Colonic mucosa (tissue), 4 donors: Measurements from ENCODE around the gene RGS17. TPM values are rescaled to one million over a fixed set of nuclear protein-coding genes. Genes with fewer than 3 reads are reported as not detected.

Experiments
- DNase-seq: peaks from one replicate; pipeline ENCODE4 v3.0.0-alpha.2; 2020
- H3K27ac ChIP-seq: fragments of 200-600 bp; one replicate; pipeline ENCODE4 v1.8.0; 2021
- H3K27me3 ChIP-seq: fragments of 200-600 bp; one replicate; pipeline ENCODE4 v1.8.0; 2021
- H3K36me3 ChIP-seq: fragments of 200-600 bp; one replicate; pipeline ENCODE4 v1.8.0; 2021
- H3K4me1 ChIP-seq: fragments of 200-600 bp; one replicate; pipeline ENCODE4 v1.8.0; 2021; ENCODE audit warnings: mild to moderate bottlenecking
- H3K4me3 ChIP-seq: fragments of 200-600 bp; one replicate; pipeline ENCODE4 v1.8.0; 2021
- H3K9ac ChIP-seq, 2 donors: one replicate each; pipeline ENCODE4 v1.7.0; 2013; ENCODE audit warnings: control low read depth in 2 of 2, low read depth in 2 of 2, low read length in 2 of 2
- H3K9me3 ChIP-seq: fragments of 200-600 bp; one replicate; pipeline ENCODE4 v1.8.0; 2021
- intact Hi-C: fragments of 100-400 bp; cut with DNase I; formaldehyde crosslinking; loops from one replicate; pipeline ENCODE4 v1.14.1; 2022
- total RNA-seq, 2 donors: library from RNA; stranded (reverse); fragmentation: NEBNext Ultra II Directional in 1 of 2; extraction: Animal tissue kit (Norgen Biotek cat#: 25700) in 1 of 2; gene quantifications; one replicate each; pipeline ENCODE4 v1.2.1, GENCODE V29; 2021
- TF ChIP-seq, protein P1 (sequence below): fragments of 200-600 bp; IDR thresholded peaks from one replicate; pipeline ENCODE4 v1.8.0; 2022; ENCODE audit warnings: antibody characterized with exemption, mild to moderate bottlenecking
- donor health status: healthy.
- donor health status: DM: no; HTN: no; CAD: no.
- donor health status: DM: no; HTN: no; CAD: no.

RGS17 gene
- total RNA-seq, 2 donors from 2014 or later: 0.25 to 0.53 TPM

GRCh38 chr6:153088796-153089195 lies 42.3 kb downstream of the RGS17 start:
- H3K9ac ChIP-seq: no peak overlapping the region
- H3K4me3 ChIP-seq: no peak overlapping the region
- H3K36me3 ChIP-seq: no peaks in the 10 kb centered on the region
- DNase-seq: no peak
- H3K27ac ChIP-seq: no peak overlapping the region
- no peaks in the 10 kb centered on the region for H3K4me1 ChIP-seq
- no peaks in the 10 kb centered on the region for H3K9me3 ChIP-seq
- TF ChIP-seq, protein P1, sequence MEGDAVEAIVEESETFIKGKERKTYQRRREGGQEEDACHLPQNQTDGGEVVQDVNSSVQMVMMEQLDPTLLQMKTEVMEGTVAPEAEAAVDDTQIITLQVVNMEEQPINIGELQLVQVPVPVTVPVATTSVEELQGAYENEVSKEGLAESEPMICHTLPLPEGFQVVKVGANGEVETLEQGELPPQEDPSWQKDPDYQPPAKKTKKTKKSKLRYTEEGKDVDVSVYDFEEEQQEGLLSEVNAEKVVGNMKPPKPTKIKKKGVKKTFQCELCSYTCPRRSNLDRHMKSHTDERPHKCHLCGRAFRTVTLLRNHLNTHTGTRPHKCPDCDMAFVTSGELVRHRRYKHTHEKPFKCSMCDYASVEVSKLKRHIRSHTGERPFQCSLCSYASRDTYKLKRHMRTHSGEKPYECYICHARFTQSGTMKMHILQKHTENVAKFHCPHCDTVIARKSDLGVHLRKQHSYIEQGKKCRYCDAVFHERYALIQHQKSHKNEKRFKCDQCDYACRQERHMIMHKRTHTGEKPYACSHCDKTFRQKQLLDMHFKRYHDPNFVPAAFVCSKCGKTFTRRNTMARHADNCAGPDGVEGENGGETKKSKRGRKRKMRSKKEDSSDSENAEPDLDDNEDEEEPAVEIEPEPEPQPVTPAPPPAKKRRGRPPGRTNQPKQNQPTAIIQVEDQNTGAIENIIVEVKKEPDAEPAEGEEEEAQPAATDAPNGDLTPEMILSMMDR: no peak
- H3K27me3 ChIP-seq: no peaks in the 10 kb centered on the region
- intact Hi-C loops: no loop called here

DNA sequence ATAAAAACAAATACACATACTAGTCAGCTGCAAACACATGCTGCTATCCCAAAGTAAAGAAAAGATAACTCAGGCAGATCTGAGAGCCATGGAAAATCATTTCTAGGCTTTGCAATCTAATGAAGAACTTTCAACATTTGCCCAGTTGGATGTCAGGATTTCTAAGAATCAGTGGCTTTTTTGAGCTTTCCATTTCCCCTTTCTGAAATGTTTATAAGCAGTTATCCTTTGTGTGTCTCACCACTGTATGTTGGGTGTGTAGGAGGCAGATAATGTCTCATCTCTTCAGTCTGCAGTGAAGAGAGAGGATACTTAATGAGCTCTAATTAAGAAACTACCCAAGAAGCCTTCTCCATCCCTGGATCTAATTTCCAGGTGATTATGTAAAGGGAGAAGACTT lies 43.6 kb downstream of the RGS17 start:
- Histone ChIP-seq H3K4me3 (no peak overlapping the region), H3K9me3 (no peaks in the 10 kb centered on the region), H3K4me1 (no peaks in the 10 kb centered on the region), H3K27me3 (no peaks in the 10 kb centered on the region), H3K27ac (no peak overlapping the region), H3K9ac (no peak overlapping the region), H3K36me3 (no peaks in the 10 kb centered on the region)
- DNase-seq: no peak
- intact Hi-C loops: no loop called here
- TF ChIP-seq, protein P1: no peak

DNA sequence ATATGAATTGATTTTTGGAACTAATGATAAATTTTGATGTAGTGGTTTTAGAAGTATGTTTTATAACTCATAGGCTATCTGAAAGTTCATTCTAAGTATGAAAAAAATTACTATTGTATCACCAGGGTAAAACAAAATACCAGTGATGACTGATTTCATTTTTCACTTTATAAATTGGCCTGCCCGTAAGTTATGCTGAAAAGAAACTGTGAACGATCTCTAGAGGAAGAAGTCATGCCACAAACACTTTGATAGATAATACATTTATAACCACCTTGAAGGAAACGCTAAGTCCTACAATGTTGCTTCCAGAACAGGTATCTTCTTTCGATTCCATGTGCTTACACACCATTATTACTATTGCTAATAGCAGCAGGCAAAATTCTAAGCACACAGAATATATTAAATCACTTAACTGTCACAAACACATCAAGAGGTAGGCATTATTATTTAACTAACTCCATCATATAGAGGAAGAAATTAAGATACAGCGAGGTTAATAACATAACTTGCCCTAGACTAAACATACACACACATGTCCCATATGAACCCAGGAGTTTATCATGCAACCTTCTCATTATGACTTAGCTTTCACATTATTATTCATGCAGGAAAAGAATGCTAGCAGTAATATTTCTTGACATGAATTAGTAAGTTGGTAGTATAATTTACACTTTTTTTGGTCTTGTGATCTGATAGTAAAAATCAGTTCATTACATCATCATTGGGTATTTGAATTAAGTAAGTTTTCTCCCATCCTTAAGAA lies 44.7 kb downstream of the RGS17 start:
- Histone ChIP-seq H3K4me3 (no peak overlapping the region), H3K9me3 (no peaks in the 10 kb centered on the region), H3K4me1 (no peaks in the 10 kb centered on the region), H3K27me3 (no peaks in the 10 kb centered on the region), H3K36me3 (no peaks in the 10 kb centered on the region), H3K9ac (no peak overlapping the region), H3K27ac (no peak overlapping the region)
- no peak for DNase-seq
- intact Hi-C loops: no loop called here
- TF ChIP-seq, protein P1: no peak

- Histone ChIP-seq H3K9ac (no peak overlapping the region), H3K4me3 (no peak overlapping the region), H3K27me3 (no peaks in the 10 kb centered on the region), H3K4me1 (no peaks in the 10 kb centered on the region), H3K27ac (no peak overlapping the region), H3K9me3 (no peaks in the 10 kb centered on the region), H3K36me3 (no peaks in the 10 kb centered on the region)
- intact Hi-C loops: no loop called here
- peak; percentile 35 for DNase-seq
- TF ChIP-seq, protein P1: no peak
These were observed 45.8 kb downstream of the RGS17 start for GRCh38 chr6:153085239-153085638.

GRCh38 chr6:153084393-153084792 lies 46.7 kb downstream of the RGS17 start:
- intact Hi-C loops: no loop called here
- Histone ChIP-seq H3K36me3 (no peaks in the 10 kb centered on the region), H3K27ac (no peak overlapping the region), H3K9ac (no peak overlapping the region), H3K9me3 (no peaks in the 10 kb centered on the region), H3K27me3 (no peaks in the 10 kb centered on the region), H3K4me3 (no peak overlapping the region), H3K4me1 (no peaks in the 10 kb centered on the region)
- TF ChIP-seq, protein P1: no peak
- DNase-seq: no peak
